HG03571 (cell line): ENCODE results near the gene ATP9B.
"Not testable (repeated sequence)": the region's sequence is repeated elsewhere in the genome, so short reads cannot be mapped to it uniquely, and the experiment has no call there.

Source experiments
- ATAC-seq: cut with Tn5 transposase; IDR thresholded peaks from one replicate; pipeline ENCODE4 v1.9.1; 2021; ENCODE audit not compliant: unreplicated experiment

The ATP9B gene

DNA sequence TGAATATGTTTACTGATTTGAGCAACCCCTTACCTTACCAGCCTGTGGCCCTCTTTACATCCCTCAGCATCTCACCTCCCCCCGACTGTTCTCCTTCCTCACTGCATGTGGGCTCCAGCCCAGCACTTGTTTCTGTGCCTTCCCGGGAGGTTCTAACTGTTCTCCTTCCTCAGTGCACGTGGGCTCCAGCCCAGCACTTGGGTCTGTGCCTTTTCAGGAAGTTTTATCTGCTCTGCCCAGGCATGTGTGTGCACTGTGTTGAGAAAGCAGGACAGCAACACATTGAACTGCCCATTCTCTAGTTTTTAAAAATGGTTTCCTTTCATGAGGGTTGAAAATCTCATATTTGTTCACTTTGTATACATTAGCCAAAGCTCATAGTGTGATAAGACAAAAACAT is 158.4 kb downstream of the ATP9B start:
- ATAC-seq = no peak

DNA sequence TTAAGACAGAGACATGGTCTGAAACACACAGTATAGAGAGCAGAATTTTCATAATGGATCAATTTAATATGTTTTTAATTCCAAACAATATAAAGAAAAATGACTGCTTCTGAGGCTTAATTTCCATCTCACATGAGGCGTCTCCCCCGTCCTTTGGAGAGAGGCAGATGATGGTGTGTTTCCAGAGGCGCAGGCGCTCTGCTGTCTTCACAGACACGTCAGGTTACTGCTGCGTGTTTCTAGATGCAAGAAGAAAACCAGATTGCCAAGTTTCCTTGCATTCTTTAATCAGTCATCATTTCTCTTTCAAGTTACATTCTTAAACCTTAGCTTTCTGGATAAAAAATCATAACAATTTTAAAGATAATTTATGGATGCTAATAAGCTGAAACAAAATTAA is 160.2 kb downstream of the ATP9B start:
- ATAC-seq = no peak

DNA sequence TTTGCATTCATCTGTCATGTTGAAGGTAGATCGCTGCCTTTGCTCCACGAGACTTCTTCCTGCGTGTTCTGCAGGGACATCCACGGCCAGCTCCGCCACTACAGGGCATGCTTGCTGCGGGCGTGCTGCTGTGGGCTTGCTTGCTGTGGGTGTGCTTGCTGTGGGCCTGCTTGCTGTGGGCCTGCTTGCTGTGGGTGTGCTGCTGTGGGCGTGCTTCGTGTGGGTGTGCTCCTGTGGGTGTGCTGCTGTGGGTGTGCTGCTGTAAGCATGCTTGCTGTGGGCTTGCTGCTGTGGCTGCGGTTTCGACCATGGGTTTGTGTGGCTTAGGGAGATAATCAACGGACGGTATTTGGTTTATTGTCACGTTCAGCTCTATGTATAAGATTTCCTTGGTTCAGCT is 165.2 kb downstream of the ATP9B start:
- no peak for ATAC-seq

DNA sequence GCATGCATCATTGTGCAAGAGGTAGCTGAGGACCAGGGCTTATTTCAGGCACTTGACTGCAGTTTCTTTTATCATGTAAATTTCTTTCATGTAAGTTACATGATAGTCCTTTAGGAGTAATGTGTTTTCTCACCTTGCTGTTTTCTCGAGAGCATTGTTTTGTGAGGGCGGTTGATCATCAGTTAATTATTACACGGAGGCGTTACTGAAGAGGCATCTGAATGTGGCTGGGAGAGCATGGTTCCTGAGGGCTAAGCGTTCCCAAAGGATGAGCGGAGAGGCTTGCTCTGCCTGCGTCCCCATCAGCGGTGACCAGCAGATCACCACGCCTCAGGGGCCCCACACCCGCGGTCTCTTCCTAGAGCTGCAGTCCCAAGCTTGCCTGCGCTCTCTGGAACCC is 170.4 kb downstream of the ATP9B start:
- ATAC-seq = no peak

DNA sequence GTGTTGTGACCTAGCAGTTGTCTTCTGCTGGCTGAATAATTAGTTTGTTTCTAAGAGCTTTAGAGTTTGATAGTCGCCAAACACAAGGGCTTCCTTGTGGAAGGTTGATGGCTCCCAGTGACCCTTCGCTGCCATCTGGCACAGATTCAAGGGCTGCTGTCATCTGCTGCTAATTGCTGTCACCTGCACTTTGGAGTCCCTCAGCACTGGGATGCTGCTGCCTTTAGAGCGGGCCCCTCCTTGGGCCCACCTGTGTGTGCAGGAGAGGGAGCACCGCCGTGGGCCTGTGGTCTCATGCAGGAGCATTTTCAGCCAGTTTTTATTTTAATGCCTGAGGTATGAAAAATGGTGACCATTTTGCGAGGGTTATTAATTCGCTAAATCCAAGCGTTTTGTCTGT is 172.6 kb downstream of the ATP9B start:
- no peak for ATAC-seq

DNA sequence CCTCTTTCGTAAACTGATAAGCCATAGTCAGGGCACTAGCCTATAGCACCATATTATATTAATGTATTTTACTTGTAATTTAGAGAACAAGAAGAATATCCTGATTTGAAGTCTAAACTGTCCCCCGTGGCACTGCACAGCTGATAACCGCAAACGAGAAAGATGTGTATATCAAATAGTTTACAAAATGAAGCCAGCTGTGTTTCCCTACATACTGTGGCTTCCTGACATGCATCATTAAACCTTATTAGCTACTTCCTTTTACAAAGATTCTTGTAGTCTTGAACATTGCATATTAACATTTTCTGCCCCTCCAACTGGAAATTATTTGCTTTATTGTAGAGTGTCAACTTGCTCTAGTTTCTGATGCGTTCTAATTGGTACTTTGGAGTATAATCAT is 173.1 kb downstream of the ATP9B start:
- no peak for ATAC-seq

DNA sequence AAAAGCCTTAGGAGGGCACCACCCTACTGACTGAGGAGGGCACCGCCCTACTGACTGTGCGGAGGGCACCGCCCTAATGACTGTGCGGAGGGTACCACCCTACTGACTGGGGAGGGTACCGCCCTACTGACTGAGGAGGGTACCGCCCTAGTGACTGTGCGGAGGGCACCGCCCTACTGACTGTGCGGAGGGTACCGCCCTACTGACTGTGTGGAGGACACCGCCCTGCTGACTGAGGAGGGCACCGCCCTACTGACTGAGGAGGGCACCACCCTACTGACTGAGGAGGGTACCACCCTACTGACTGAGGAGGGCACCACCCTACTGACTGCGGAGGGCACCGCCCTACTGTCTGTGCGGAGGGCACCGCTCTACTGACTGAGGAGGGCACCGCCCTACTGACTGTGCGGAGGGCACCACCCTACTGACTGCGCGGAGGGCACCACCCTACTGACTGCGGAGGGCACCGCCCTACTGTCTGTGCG is 176.4 kb downstream of the ATP9B start:
- ATAC-seq = no peak

DNA sequence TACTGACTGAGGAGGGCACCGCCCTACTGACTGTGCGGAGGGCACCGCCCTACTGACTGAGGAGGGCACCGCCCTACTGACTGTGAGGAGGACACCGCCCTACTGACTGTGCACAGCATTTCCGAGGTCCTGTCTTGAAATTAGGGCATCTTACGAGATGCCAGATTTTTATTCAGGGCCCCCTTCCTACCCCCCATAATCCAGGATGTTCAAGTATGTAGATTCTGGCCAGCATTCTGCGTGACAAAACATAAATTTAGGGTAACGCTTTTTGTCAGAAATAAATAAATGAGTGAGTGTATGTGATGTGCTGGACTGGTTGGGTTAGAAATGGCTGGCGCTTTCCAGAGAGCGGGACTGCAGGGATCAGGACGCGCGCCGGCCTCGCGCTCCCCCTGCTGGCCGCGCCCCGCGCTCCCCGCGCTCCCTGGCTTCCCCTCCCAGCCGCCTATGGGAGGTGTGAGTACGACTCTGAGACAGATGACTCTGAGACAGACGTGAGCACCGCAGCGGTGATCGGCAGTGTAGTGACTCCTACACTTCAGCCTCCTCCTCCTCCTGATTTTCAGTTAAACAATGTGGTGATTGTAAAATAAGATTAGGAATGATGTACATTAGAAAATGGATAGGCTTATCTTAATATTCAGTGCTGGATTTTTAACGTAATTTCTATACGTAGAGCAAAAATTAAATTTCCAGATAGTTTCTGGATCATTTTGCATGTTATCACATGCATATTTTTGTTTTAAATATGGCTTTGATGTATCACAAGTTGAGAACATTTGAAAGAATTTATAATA is 177.3 kb downstream of the ATP9B start:
- ATAC-seq = peak; percentile 96

DNA sequence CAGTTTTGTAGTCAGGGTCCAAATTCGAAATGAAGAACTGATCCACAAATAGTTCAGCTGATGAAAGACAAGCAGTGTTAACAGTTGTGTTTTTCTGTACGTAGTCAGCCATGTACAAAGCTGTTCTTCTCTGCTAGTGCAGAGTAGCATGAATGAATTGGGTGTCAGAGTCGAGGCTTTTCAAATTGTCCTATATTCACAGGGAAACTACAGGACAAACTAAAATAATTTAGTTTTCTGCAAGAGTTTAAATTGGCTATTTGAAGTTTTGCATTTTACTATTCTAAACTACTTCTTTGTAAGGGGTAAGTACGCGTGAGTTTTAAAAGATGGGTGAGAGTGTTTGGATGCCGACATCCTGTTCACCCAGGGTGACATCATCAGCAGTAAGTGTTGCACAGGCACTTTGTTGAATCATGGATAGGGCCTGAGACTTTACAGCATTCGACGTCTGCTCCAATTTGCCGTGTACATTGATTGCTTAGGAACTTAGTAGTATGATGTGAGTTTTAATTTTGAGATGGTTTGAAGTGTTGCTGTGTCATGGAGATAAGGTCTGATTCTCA is 179.4 kb downstream of the ATP9B start:
- ATAC-seq = no peak

DNA sequence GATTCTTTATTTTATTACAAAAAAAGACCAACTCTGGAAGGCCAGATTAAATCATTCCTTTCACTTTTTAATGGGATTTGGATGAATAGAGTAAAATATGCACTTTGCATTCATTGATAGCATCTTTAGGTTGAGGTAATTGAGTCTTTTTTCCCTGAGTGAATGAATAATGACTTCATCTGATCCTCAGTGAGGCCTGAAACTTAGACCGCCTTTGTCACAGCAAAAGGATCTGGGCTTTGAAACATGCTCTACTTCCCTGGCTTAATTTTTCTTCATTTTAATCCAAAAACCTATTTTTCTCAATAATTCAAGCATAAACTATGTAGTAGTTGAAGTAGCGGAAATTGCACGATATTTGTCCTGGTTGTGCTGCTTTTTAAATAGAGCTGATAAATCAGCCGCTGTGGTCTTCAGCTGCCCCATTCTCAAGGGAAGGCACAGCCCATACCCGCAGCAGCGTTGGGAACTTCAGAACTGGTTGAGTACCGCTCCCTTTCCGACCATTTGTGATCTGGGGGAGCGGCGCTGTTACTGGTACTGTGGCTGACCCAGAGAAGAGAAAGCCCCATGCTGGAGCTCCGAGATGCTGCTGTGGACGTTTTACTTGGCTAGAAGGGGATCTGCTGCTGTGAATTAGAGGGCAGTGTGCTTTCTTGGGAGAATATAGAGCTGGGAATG is 181.2 kb downstream of the ATP9B start:
- no peak for ATAC-seq

DNA sequence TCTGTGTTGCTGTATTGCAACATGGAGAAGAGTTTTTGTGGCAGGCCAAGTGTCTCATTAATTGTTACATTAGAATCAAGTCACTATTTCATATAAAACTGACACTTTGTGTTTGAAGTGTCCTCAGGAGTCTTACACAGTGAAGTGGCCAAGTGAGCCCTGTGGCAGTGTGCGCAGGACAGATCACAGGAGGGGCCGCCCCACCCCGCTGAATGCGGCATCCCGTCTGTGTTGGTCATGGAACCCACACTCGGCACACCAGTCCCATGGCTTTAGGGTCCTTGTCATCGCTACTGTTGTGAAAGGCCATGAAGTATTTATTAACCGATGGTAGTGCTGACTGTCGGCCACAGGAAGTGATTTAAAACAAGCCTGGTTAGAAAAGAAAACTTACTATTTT is 181.8 kb downstream of the ATP9B start:
- no peak for ATAC-seq

DNA sequence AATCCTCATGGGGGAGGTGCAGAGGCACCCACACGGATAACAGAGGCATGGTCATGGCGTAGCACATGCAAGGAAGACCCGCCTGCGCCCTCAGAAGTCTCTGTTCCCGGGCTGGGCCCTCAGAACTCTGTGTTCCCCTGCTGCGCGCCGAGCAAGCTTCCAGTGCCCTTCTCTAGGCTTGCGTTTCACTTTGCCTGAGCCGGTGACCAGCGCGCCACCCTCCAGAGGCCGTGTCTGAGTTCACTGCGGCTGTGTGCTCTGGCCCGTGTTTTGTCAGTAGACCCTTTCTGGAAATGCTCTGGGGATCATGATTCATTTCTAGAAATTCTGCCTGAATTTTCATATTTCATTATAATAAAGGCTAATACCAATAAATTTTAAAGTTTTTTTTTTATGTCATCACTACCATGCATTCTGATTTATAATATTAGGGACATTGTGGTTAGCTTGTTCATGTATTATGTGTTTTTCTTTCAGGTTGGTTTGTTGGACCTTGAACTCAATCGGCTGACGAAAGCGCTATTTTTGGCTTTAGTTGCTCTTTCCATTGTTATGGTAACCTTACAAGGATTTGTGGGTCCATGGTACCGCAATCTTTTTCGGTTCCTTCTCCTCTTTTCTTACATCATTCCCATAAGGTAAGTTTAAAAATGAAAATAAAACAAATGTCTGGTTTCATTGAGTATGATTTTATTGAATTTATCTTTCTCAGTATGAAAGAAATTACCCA is 183.9 kb downstream of the ATP9B start:
- no peak for ATAC-seq

DNA sequence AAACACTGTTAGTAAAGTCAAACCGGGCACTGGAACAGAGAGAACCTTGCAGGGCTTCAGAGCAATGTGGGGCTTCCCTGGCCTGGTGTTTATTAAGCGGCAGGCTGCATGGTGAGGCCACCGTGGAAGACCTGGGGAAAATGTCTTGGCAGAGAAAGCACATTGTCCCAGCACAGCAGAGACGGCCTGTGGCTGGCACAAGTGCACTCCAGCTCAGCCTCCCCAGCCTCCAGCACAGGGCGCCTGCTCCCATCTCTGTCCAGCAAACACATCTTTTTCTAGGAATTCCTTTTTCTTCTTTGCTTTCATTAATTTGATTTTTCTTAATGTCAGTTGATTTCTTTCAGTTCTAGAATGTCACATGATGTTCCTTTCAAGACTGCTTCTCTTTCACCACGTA is 188.3 kb downstream of the ATP9B start:
- no peak for ATAC-seq

DNA sequence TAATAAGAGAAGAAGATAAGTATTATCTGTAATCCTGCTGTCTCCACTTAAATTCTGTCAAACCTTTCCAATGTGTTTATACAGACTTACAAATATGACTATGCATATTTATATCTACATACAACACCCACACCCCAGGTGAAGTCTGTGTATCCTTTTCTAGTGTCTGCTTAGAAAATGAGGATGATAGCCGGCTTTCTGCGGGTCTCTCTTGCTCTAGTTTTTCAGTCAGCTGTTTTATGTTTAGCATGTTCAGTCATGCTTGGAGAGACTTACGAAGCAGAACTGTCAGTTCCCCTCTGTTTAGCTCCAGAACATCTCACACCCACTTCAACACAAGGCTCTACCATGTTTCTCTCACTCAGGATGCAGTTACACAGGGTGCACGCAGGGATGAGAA is 189.3 kb downstream of the ATP9B start:
- no peak for ATAC-seq

DNA sequence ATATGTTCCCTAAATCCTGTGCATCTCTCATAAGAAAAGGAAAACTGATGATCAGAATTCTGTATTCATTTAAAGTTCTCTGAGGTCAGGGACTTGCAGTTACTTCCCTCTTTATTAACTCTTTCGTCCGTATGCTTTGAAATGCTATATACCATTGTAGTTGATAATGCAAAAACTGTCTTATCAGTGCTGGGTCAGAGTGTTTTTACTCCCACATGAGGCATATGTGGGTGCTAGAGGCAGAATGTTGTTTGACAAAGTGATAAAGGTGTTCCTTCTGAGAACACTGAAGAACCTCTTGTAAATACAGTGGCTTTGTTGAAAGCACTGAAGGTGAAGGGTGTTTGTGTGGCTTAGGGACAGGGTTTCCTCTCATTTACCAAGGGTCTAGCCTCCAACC is 190.0 kb downstream of the ATP9B start:
- no peak for ATAC-seq

DNA sequence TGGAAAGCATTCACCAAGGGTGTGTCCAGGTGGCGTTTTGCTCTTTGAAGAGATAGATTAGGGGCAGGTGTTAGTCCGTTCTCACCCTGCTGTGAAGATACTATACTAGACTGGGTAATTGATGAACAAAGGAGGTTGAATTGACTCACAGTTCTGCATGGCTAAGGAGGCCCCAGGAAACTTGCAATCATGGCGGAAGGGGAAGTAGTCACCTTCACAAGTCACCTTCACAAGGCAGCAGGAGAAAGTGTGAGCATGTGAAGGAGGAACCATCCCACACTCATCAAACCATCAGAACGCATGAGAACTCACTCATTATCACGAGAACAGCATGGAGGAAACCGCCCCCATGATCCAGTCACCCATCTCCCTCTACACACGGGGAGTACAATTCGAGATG is 190.8 kb downstream of the ATP9B start:
- no peak for ATAC-seq

DNA sequence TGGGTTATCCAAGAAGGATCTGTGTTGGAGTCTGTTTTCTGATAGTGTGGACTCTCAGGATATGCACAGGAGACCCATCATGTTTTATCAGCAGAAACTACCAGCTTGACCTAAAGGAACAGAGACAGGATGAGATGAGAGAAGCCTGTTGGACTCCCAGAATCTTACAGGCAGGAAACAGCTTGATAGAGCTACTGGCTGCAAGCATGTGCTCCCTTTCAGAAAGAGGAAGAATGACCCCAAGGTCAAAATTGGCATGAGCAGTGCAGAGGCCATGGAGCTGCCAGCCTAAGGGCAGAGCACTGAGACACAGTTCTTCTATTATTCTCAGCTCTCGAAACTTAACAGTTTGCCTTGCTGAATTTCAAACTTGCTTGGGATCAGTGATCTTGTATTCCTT is 191.3 kb downstream of the ATP9B start:
- no peak for ATAC-seq

DNA sequence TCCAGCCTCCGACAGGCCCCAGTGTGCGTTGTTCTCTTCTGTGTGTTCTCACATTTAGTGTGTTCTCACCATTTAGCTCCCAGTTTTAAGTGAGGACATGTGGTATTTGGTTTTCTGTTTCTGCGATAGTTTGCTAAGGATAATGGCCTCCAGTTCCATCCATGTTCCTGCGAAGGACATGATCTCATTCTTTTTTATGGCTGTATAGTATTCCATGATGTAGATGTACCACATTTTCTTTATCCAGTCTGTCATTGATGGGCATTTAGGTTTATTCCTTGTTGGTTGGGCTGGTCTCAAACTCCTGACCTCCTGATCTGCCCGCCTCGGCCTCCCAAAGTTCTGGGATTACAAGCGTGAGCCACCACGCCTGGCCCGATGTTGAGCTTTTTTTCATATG is 195.9 kb downstream of the ATP9B start:
- not testable (repeated sequence) for ATAC-seq

DNA sequence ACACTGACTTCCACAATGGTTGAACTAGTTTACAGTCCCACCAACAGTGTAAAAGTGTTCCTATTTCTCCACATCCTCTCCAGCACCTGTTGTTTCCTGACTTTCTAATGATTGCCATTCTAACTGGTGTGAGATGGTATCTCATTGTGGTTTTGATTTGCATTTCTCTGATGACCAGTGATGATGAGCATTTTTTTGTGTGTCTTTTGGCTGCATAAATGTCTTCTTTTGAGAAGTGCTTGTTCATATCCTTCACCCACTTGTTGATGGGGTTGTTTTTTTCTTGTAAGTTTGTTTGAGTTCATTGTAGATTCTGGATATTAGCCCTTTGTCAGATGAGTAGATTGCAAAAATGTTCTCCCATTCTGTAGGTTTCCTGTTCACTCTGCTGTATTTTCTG is 202.6 kb downstream of the ATP9B start:
- ATAC-seq = not testable (repeated sequence)

DNA sequence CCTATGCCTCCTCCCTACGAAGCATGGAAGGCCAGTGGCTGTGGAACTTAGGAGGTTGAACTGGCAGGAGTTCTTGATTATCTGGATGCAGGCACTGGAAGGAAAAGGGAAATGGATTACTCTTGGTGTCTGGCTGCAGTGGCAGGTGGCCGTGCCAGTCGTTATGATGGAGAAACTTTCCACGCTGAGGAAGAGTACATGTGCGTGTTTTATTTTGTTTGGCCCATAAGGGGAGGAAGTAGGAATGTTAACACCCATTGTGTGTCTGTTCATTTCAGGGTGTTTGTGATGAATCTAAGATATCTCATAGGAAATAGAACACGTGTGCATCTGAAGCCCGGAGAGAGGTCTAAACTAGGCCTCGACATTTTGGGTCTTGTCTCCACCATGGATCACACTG is 203.7 kb downstream of the ATP9B start:
- no peak for ATAC-seq

DNA sequence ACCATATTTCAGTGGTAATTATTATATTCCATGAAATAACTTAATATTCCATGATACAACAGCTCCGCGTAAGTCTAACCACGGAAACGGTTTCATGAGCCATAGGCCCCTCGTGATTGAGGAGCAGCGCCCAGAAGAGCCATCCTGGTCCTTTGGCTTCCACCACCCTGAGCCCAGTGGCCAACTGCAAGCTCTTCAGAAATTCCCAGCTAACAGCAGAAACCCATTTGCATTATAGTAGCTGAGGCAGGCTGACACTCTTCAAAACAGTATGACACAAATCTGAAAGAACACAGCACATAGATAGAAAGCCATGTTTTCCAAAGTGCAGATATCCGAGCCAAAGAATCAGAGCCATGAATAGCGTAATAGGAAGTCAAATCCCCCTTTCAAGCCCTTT is 205.6 kb downstream of the ATP9B start:
- ATAC-seq = no peak

DNA sequence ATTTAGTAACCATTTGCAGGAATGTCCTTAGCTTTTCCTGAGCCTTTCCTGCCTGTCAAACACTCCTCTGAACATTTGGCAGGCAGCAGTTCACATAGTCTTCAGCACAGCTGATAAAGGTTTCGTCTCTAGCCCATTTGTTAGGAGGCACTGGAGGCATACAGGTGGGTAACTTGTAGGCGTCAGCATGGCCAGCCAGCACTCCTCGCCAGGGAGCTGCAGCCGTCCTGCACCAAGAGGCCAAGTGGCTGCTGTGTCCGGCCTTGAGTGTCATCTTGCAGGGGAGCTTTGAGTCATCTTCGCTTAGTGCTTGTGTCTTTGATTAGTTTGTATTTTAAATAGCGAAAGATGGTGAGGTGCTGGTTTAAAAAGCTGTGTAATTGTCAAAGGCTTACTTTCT is 206.3 kb downstream of the ATP9B start:
- ATAC-seq = no peak
